HUES6 (cell line): Measurements from ENCODE around the gene MGLL.

Experiments
- H3K27ac ChIP-seq: 2 replicates; pipeline ENCODE4 v1.7.0; 2013; ENCODE audit warnings: low read depth, mild to moderate bottlenecking, low read length, inconsistent platforms
- H3K27me3 ChIP-seq: 2 replicates; pipeline ENCODE4 v1.6.1; 2013; ENCODE audit warnings: low read length; ENCODE audit not compliant: control insufficient read depth, insufficient read depth
- H3K36me3 ChIP-seq: 2 replicates; pipeline ENCODE4 v1.6.1; 2013; ENCODE audit warnings: low read length; ENCODE audit not compliant: control insufficient read depth, insufficient read depth
- H3K4me1 ChIP-seq: 2 replicates; pipeline ENCODE4 v1.6.1; 2013; ENCODE audit warnings: low read length; ENCODE audit not compliant: control insufficient read depth, insufficient read depth
- H3K4me3 ChIP-seq: 2 replicates; pipeline ENCODE4 v1.5.1; 2013; ENCODE audit warnings: low read depth, low read length
- H3K9ac ChIP-seq: one replicate; pipeline ENCODE4 v1.6.1; 2013; ENCODE audit warnings: mild to moderate bottlenecking, low read length
- H3K9me3 ChIP-seq: 2 replicates; pipeline ENCODE4 v1.6.1; 2013; ENCODE audit warnings: low read depth, low read length; ENCODE audit not compliant: control insufficient read depth, insufficient read depth

The MGLL gene

DNA sequence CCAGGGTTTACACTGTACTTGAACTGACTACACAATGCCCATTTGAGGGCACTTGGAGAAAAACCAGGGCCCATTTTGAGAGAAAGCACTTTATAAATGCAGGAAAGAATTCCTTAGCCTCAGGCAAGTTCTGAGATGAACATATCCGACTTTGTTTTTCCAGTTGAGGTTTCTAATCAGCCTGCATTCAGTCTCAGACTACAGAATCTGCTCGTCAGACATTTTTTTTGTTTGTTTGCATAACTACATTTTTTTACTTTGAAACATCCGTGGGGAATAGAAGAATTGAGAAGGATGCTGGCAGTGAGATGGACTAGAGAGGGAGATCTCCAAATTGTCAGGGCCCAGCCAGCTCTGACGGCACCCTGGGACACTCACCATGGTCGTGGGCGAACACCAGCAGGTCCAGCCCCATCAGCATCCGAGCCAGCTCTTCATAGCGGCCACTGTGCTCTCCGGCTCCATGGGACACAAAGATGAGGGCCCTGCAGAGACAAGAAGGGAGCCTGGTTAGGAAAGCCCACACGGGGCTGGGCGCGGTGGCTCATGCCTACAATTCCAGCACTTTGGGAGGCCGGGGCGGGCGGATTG, 40.8 kb downstream of the MGLL start:
- H3K27ac ChIP-seq = no peak overlapping the region
- no peaks in the 10 kb centered on the region for H3K36me3 ChIP-seq
- no peak overlapping the region for H3K4me3 ChIP-seq
- H3K27me3 ChIP-seq = no peaks in the 10 kb centered on the region
- no peak overlapping the region for H3K9ac ChIP-seq
- H3K9me3 ChIP-seq = peaks cover 8% of the 10 kb centered on the region
- H3K4me1 ChIP-seq = no peaks in the 10 kb centered on the region

DNA sequence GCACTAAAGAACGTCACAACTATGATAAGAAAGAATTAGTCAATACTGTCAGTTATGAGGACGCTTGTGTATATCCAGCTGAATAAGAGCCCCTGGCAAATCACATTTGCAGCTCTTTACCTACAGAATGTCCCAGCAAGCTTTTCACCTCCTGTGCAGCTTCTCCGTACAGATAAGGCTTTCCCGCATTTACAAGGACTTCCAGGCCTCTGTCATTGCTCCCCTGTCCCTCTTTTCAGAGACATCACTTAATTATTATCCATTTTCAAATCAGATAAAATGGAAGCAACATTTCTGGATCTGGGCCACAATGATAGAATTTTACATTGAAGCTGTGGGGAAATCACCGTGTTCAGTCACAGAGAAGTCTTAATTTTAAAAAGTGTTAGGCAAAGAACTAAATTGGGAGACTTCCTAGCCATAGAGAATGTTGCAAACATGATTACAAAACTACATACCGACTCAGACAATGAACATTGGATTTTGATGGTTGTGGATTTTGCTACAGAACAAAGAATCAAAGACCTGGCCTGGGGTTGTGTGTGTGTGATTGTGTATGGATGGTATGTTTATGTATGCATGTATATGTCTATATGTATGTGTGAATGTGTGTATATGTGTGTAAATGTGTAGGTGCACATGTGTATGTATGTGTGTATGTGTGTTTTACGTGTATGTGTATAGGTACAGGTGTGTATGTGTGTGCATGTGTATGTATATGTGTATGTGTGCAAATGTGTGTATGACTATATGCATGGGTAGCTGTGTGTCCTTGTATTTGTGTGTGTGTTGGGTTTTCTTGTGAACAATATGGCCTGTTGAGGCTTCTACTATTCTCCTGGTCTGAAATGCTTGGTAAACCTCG, 41.5 kb downstream of the MGLL start:
- Histone ChIP-seq H3K27me3 (no peaks in the 10 kb centered on the region), H3K9ac (no peak overlapping the region), H3K36me3 (no peaks in the 10 kb centered on the region), H3K9me3 (peaks cover 8% of the 10 kb centered on the region), H3K4me3 (no peak overlapping the region), H3K4me1 (peaks cover under 1% of the 10 kb centered on the region; the same call in 1 of the 2 replicates), H3K27ac (no peak overlapping the region)

DNA sequence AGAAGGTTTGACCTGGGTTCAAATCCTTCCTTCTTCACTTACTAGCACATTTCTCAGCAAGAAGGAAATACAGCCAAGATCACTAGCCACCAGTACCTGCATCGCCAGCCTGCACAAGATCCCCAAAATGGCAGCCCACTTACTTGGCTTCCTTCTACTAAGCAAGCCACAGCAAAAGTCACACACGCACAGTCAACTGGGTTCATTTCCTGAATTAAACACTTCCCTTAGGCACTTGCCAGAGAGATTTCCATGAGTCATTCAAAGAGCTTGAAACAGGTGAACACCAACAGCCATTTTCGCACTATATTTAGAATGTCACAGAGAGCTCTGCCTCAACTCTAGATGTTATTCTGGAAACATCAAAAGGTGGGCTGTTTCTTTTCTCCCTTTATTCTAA, 42.6 kb downstream of the MGLL start:
- Histone ChIP-seq H3K4me3 (no peak overlapping the region), H3K27me3 (no peaks in the 10 kb centered on the region), H3K9ac (no peak overlapping the region), H3K4me1 (peaks cover 6% of the 10 kb centered on the region; the same call in 1 of the 2 replicates), H3K9me3 (peaks cover 8% of the 10 kb centered on the region), H3K27ac (no peak overlapping the region), H3K36me3 (no peaks in the 10 kb centered on the region)

DNA sequence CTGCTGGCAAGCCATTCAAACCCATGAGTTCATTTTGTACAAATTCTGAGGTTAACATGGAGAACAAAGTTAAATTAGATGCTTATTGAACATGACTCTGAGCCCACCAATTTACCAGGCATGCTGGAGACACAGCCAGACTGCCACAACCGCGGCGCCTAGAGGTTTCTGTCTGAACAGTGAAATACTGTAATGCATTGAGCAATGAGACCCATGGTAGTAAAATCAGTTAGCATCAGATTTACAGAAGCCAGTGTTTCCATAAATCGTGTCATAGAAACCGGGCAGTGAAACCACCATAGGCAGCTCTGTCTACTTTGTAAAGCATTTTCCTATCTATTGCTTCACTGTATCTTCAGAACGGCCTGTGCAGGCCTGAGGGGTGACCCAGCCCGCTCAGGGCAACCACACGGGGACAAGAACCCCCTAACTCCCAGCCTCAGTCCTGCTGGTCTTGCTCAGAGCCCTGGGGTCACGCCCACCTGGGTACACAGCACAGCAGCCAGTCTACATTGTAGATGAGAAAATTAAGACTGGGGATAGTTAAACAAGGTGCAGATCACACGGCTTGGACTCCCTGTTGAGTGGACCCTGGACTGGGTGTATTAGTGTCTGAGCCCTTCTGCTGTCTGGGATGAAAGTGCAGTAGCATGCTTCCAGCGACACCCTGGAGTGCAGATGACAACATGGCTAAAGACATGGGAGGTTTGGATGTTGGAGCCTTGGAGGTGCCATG, 44.2 kb downstream of the MGLL start:
- Histone ChIP-seq H3K4me1 (peaks cover 6% of the 10 kb centered on the region; the same call in 1 of the 2 replicates), H3K36me3 (no peaks in the 10 kb centered on the region), H3K9me3 (peaks cover 8% of the 10 kb centered on the region), H3K27me3 (no peaks in the 10 kb centered on the region), H3K9ac (no peak overlapping the region), H3K27ac (no peak overlapping the region), H3K4me3 (no peak overlapping the region)

DNA sequence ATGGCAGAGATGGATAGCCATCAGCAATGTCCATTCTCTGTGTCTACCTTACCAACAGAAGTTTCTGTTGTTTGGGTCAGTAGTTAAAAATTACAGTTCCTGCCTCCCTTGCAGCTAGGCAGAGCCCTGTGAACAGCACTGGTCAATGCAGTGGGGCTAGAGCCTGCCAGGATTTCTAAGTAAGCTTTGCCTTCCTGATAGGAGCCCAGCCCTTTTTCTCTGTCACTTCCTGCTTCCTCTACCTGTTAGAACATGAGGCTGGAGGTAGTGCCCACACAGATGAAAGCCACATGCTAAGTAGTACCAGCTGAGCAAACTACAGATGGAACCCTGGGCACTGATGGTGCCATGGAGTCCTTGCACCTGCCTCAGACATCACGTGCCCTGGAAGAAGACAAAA, 45.0 kb downstream of the MGLL start:
- no peak overlapping the region for H3K27ac ChIP-seq

DNA sequence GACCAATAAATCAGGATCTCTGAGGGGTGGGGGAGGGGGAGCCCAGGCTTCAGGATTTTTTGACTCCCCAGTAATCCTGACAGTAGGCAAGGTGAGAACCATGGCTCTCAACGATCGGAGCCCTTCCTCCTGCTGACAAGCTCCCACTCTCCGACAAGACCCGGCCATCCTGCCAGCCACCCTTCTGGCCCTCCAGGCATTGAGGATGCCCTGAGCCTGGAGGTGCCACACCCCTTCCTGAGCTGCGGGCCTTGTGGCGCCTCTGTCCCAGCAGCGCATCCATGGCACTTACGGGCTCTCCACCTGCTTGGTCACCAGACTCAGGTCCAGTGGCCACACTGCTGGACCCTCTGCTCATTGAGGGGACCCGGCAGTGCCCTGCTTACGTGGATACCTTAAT, 46.0 kb downstream of the MGLL start:
- H3K4me1 ChIP-seq = peaks cover 6% of the 10 kb centered on the region; the same call in 1 of the 2 replicates
- no peak overlapping the region for H3K4me3 ChIP-seq
- H3K27me3 ChIP-seq = no peaks in the 10 kb centered on the region
- peaks cover 8% of the 10 kb centered on the region for H3K9me3 ChIP-seq
- H3K9ac ChIP-seq = no peak overlapping the region
- no peak overlapping the region for H3K27ac ChIP-seq
- H3K36me3 ChIP-seq = no peaks in the 10 kb centered on the region

More for the DNA sequence above, 45.0 kb downstream of the MGLL start:
- Histone ChIP-seq H3K4me3 (no peak overlapping the region), H3K4me1 (peaks cover 6% of the 10 kb centered on the region; the same call in 1 of the 2 replicates), H3K27me3 (no peaks in the 10 kb centered on the region), H3K9ac (no peak overlapping the region), H3K9me3 (peaks cover 8% of the 10 kb centered on the region), H3K36me3 (no peaks in the 10 kb centered on the region)

DNA sequence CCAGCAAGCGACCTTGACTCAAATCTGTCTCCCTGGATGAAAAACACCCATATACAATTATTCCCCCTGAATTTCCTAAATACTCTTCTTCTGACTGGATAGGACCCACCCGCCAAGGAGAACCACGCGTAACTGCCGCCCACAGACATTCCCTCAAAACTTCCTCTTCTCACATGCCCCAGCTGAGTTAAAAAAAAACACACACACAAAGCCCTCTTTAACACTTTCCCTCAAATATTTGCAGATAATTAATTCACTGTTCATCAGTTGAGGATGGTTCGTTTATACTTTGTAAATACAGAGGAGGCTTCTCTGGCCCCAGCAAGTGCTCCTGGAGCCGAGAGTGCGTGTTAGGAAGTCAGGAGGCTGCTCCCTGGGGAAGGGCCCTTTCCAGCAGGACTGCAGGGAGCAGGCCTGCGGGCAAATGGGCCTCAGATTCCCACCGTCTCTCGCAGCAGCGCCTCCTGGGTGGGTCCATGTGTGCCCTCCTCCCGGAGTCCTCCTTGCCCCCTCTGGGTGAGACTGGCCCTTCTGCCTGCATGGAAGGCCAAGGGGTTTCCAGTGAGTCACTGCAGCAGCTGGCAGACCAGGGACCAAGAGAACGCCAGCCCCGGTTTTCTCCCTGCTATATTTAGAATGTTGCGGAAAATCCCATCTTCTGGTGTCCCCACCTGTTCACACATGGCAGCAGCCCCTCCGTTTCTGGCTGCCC, 46.8 kb downstream of the MGLL start:
- Histone ChIP-seq H3K9ac (no peak overlapping the region), H3K27ac (no peak overlapping the region), H3K4me1 (peaks cover 6% of the 10 kb centered on the region; the same call in 1 of the 2 replicates)

DNA sequence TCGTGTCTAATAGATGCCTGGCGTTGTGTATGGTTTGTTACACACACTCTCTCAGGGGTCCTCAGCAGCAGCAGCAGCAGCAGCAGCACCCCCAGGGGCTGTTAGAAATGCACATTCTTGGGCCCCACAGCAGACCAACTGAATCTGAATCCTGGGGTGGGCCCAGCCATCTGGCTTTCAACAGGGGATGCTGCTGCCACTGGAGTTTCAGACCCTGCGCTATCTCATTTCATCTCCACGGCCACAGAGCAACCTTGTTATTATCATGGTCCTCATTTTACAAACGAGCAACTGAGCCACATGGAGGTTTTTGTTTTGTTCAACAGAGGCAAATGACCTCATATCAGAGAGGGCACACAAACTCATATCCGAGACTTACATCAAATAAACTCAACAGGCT, 47.7 kb downstream of the MGLL start:
- H3K27me3 ChIP-seq = no peaks in the 10 kb centered on the region
- H3K4me3 ChIP-seq = no peak overlapping the region
- H3K9ac ChIP-seq = no peak overlapping the region
- peaks cover 8% of the 10 kb centered on the region for H3K9me3 ChIP-seq
- no peak overlapping the region for H3K27ac ChIP-seq
- H3K4me1 ChIP-seq = peaks cover 6% of the 10 kb centered on the region; the same call in 1 of the 2 replicates
- no peaks in the 10 kb centered on the region for H3K36me3 ChIP-seq

More for the DNA sequence above, 46.8 kb downstream of the MGLL start:
- Histone ChIP-seq H3K9me3 (peaks cover 8% of the 10 kb centered on the region), H3K4me3 (no peak overlapping the region), H3K36me3 (no peaks in the 10 kb centered on the region), H3K27me3 (no peaks in the 10 kb centered on the region)

DNA sequence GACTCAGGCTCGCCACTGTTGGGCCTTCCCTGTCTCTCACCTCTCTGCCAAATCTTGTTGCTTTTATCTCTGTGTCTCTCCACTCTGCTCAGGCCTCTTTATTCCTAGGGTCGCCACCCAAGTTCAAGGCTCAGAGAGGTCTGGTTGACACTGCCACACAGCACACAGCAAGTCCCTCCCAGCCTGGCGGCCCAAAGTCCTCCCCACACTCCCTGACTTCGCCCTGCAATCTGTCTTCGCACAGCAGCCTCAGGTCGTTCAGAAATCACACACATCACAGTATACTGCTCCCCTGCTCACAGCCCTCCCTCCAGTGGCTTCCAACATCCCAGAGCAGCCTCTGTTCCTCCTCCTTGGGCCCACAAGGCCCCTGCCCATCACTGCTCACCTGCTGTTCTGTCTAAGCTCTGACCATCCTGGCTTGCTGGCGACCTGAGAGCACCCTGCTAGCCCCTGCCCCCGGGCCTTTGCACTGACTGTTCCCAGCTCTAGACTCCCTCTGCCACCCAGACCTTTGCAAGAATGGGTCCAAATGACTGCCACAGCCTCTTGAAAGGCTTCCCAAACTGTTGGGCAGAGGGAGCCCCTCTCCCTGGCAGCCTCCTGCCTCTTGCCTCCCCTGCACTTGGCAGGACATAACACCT, 48.4 kb downstream of the MGLL start:
- Histone ChIP-seq H3K4me1 (peaks cover 6% of the 10 kb centered on the region; the same call in 1 of the 2 replicates), H3K9ac (no peak overlapping the region), H3K36me3 (no peaks in the 10 kb centered on the region), H3K4me3 (no peak overlapping the region), H3K27me3 (no peaks in the 10 kb centered on the region), H3K9me3 (peaks cover 8% of the 10 kb centered on the region), H3K27ac (no peak overlapping the region)
